ENCODE data around the gene WDPCP. TPM values are rescaled to one million over a fixed set of nuclear protein-coding genes. Genes with fewer than 3 reads are reported as not detected.

Gene WDPCP
- total RNA-seq, 1 donor: 16.3 TPM

DNA sequence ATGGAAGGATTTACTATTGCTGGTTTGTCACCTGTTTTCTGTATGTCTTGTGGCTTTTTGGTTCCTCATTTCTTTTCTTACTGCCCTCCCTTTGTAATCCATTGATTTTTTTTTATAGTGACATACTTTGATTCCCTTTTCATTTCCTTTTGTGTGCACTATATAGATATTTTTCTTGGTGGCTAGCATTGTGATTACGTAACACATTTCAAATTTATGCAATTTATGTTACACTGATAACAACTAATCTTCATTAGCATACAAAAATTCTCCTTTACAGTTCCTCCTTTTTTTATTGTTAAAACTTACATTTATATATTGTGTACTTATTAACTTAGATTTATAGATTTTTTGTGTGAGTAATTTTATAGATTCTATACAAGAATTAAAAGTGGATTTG is 457.1 kb downstream of the WDPCP start:
- no peak for DNase-seq (ENCODE audit: insufficient read length, low spot score, missing footprints)
- no peak overlapping the region for H3K4me3 ChIP-seq (ENCODE audit: insufficient read depth, low read length)
- H3K4me2 ChIP-seq (ENCODE audit: insufficient read depth, low read length): no peak overlapping the region
- H3K27me3 ChIP-seq (ENCODE audit: insufficient read depth, low read length): no peaks in the 10 kb centered on the region
- TF ChIP-seq, protein P1, sequence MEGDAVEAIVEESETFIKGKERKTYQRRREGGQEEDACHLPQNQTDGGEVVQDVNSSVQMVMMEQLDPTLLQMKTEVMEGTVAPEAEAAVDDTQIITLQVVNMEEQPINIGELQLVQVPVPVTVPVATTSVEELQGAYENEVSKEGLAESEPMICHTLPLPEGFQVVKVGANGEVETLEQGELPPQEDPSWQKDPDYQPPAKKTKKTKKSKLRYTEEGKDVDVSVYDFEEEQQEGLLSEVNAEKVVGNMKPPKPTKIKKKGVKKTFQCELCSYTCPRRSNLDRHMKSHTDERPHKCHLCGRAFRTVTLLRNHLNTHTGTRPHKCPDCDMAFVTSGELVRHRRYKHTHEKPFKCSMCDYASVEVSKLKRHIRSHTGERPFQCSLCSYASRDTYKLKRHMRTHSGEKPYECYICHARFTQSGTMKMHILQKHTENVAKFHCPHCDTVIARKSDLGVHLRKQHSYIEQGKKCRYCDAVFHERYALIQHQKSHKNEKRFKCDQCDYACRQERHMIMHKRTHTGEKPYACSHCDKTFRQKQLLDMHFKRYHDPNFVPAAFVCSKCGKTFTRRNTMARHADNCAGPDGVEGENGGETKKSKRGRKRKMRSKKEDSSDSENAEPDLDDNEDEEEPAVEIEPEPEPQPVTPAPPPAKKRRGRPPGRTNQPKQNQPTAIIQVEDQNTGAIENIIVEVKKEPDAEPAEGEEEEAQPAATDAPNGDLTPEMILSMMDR (IDR thresholded peaks at IDR 0.05; ENCODE audit: extremely low read depth, low read depth, low read length): no peak
- H3K79me2 ChIP-seq (ENCODE audit: insufficient read depth, low read length): no peaks in the 10 kb centered on the region
- no peak overlapping the region for H3K27ac ChIP-seq (ENCODE audit: low read depth, low read length)
- H3K36me3 ChIP-seq (ENCODE audit: insufficient read depth, low read length): no peaks in the 10 kb centered on the region
- no peak overlapping the region for H2AFZ ChIP-seq (ENCODE audit: low read length)
- no peaks in the 10 kb centered on the region for H3K9me3 ChIP-seq (ENCODE audit: low read depth, low read length)
- no peaks in the 10 kb centered on the region for H4K20me1 ChIP-seq (ENCODE audit: insufficient read depth, low read length)
- H3K4me1 ChIP-seq (ENCODE audit: insufficient read depth, low read length): no peaks in the 10 kb centered on the region

DNA sequence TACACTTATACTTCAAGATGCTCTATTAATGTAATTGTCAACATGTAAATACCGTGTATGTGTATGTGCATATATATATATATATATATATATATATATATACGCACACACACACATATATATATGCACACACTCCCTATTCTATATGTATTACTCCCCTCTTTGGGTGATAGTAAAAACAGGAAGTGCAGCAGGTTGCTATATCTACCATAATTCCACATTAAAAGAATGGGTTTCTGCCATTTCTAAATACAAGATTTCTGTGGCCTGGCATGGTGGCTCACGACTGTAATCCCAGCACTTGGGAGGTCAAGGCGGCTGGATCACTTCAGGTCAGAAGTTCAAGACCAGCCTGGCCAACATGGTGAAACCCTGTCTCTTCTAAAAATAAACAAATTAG is 460.7 kb downstream of the WDPCP start:
- DNase-seq (ENCODE audit: insufficient read length, low spot score, missing footprints): no peak
- TF ChIP-seq, protein P1 (IDR thresholded peaks at IDR 0.05; ENCODE audit: extremely low read depth, low read depth, low read length): no peak
- no peaks in the 10 kb centered on the region for H3K36me3 ChIP-seq (ENCODE audit: insufficient read depth, low read length)
- H3K79me2 ChIP-seq (ENCODE audit: insufficient read depth, low read length): no peaks in the 10 kb centered on the region
- no peak overlapping the region for H3K4me3 ChIP-seq (ENCODE audit: insufficient read depth, low read length)
- H3K4me2 ChIP-seq (ENCODE audit: insufficient read depth, low read length): no peak overlapping the region
- no peaks in the 10 kb centered on the region for H3K4me1 ChIP-seq (ENCODE audit: insufficient read depth, low read length)
- H3K27ac ChIP-seq (ENCODE audit: low read depth, low read length): no peak overlapping the region
- no peaks in the 10 kb centered on the region for H3K9me3 ChIP-seq (ENCODE audit: low read depth, low read length)
- no peaks in the 10 kb centered on the region for H4K20me1 ChIP-seq (ENCODE audit: insufficient read depth, low read length)
- H3K27me3 ChIP-seq (ENCODE audit: insufficient read depth, low read length): no peaks in the 10 kb centered on the region
- no peak overlapping the region for H2AFZ ChIP-seq (ENCODE audit: low read length)

DNA sequence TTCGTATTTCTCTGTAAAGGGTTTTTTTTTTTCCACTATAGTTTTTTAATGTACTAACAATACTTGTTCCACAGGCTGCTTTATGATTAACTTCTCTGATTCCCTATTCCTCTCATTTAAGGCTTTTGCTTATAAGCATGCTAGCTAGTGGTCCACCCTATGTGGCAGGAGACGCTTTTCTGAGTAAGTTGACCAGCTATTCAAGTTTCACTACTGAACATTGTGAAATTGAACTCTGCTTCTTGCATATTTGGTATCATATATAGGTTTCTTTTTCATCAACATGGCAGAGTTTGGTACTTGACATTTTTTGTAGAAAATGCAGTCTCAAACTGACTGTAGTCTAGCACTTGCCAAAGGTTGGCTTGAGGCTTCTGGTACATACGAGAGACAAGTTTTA is 463.4 kb downstream of the WDPCP start:
- Histone ChIP-seq H3K9me3 (ENCODE audit: low read depth, low read length) (no peaks in the 10 kb centered on the region), H3K4me2 (ENCODE audit: insufficient read depth, low read length) (no peak overlapping the region), H3K4me3 (ENCODE audit: insufficient read depth, low read length) (no peak overlapping the region), H3K79me2 (ENCODE audit: insufficient read depth, low read length) (no peaks in the 10 kb centered on the region), H3K4me1 (ENCODE audit: insufficient read depth, low read length) (no peaks in the 10 kb centered on the region), H3K36me3 (ENCODE audit: insufficient read depth, low read length) (no peaks in the 10 kb centered on the region), H4K20me1 (ENCODE audit: insufficient read depth, low read length) (no peaks in the 10 kb centered on the region), H3K27me3 (ENCODE audit: insufficient read depth, low read length) (no peaks in the 10 kb centered on the region), H3K27ac (ENCODE audit: low read depth, low read length) (no peak overlapping the region), H2AFZ (ENCODE audit: low read length) (no peak overlapping the region)
- no peak for DNase-seq (ENCODE audit: insufficient read length, low spot score, missing footprints)
- TF ChIP-seq, protein P1 (IDR thresholded peaks at IDR 0.05; ENCODE audit: extremely low read depth, low read depth, low read length): no peak

DNA sequence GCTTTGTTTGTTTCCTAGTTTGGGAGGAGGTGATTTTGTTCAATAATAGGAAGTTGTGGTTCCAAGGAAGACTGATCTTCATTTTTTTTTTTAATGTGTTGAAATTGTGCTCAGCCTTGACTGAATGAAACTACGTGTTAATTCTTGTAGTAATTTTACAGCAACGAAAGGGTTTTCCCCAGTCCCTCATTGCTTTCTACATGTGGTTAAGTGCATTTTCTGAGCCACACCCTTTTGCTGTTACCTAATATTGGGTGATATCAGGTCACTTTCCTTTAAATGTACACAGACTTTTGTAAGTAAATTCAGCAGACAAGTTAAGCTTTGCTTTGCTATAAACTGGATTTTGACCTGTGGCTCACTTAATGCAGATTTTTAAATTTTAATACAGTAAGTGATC is 464.1 kb downstream of the WDPCP start:
- DNase-seq (ENCODE audit: insufficient read length, low spot score, missing footprints): no peak
- H2AFZ ChIP-seq (ENCODE audit: low read length): no peak overlapping the region
- TF ChIP-seq, protein P1 (IDR thresholded peaks at IDR 0.05; ENCODE audit: extremely low read depth, low read depth, low read length): no peak

More for the DNA sequence above, 464.1 kb downstream of the WDPCP start:
- Histone ChIP-seq H3K27me3 (ENCODE audit: insufficient read depth, low read length) (no peaks in the 10 kb centered on the region), H3K4me1 (ENCODE audit: insufficient read depth, low read length) (no peaks in the 10 kb centered on the region), H3K9me3 (ENCODE audit: low read depth, low read length) (no peaks in the 10 kb centered on the region), H3K36me3 (ENCODE audit: insufficient read depth, low read length) (no peaks in the 10 kb centered on the region), H3K79me2 (ENCODE audit: insufficient read depth, low read length) (no peaks in the 10 kb centered on the region), H3K4me2 (ENCODE audit: insufficient read depth, low read length) (no peak overlapping the region), H4K20me1 (ENCODE audit: insufficient read depth, low read length) (no peaks in the 10 kb centered on the region), H3K27ac (ENCODE audit: low read depth, low read length) (no peak overlapping the region), H3K4me3 (ENCODE audit: insufficient read depth, low read length) (no peak overlapping the region)
